Keratinocyte (primary cell): ENCODE results near the gene KRTAP4-16.
"Not testable (repeated sequence)": the region's sequence is repeated elsewhere in the genome, so short reads cannot be mapped to it uniquely, and the experiment has no call there.

Source experiments
- EZH2 ChIP-seq: IDR thresholded peaks from one replicate; pipeline ENCODE4 v1.6.1; 2012; ENCODE audit warnings: inconsistent platforms, mild to moderate bottlenecking, low read length, moderate library complexity
- TF ChIP-seq, protein P1 (sequence below), 3 experiments: IDR thresholded peaks in 1 of 3; conservative IDR thresholded peaks in 1 of 3; optimal IDR thresholded peaks in 1 of 3; 2 replicates in 2 of 3; 3 replicates in 1 of 3; pipeline versions ENCODE3 to v1.5.1; 2011; ENCODE audit warnings: low read length in 3 of 3, mild to moderate bottlenecking in 3 of 3, moderate library complexity in 2 of 3, control low read depth in 1 of 3, inconsistent platforms in 1 of 3; ENCODE audit not compliant: insufficient read depth in 2 of 3; ENCODE audit errors: extremely low read depth in 1 of 3

DNA sequence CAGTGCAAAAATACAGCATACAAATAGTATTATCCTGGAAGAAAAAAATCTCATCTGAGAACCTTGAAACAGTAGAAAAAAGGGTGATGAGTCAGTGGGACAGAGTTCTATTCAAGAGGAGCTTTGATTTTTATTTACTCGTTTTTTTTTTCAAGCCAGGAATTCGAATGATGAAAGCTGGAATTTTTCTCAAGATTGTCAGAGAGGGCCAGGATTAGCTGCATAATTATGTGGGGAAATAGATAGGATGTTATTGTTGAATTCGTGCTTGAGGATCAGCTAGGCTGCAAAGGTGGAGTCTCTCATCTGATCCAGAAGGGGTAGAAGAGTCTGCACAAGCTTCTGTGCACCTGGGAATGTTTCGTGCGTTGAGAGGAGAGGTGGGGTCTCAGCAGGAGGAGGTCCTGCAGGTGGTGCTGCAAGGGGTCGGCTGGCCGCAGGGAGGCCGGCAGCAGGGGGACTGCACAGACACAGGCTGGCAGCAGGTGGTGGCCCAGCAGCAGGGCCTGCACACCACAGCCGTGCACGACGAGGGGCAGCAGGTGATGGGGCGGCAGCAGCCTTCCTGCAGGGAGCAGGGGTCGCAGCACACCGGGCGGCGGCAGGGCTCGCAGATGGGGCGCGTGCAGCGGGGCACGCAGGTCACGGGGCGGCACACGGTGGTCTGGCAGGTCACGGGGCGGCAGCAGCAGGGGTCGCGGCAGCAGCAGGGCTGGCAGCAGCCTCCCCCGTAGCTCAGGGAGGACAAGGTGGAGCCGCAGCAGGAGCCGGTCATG lies 42.5 kb downstream of the KRTAP4-16 start:
- TF ChIP-seq, protein P1, sequence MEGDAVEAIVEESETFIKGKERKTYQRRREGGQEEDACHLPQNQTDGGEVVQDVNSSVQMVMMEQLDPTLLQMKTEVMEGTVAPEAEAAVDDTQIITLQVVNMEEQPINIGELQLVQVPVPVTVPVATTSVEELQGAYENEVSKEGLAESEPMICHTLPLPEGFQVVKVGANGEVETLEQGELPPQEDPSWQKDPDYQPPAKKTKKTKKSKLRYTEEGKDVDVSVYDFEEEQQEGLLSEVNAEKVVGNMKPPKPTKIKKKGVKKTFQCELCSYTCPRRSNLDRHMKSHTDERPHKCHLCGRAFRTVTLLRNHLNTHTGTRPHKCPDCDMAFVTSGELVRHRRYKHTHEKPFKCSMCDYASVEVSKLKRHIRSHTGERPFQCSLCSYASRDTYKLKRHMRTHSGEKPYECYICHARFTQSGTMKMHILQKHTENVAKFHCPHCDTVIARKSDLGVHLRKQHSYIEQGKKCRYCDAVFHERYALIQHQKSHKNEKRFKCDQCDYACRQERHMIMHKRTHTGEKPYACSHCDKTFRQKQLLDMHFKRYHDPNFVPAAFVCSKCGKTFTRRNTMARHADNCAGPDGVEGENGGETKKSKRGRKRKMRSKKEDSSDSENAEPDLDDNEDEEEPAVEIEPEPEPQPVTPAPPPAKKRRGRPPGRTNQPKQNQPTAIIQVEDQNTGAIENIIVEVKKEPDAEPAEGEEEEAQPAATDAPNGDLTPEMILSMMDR (optimal IDR thresholded peaks at IDR 0.05 in 1 of 3, IDR thresholded peaks at IDR 0.05 in 1 of 3, conservative IDR thresholded peaks at IDR 0.05 in 1 of 3; ENCODE audit: extremely low read depth in 1 of 3, insufficient read depth in 2 of 3, low read length in 3 of 3) = not testable (repeated sequence)
- not testable (repeated sequence) for TF ChIP-seq EZH2
